Measurements from ENCODE around the gene LZTR1.

GRCh38 chr22:20956258-20957101, 25.6 kb upstream of the LZTR1 start:
- TF ChIP-seq CTCF (IDR thresholded peaks at IDR 0.05; ENCODE audit: low read depth, low read length) = no peak
- TF ChIP-seq EZH2phosphoT487 (IDR thresholded peaks at IDR 0.05; ENCODE audit: low read depth) = no peak
